ENCODE data around the gene CDKN2AIP.

CDKN2AIP gene

GRCh38 chr4:183403961-183404360, 40.5 kb upstream of the CDKN2AIP start:
- Histone ChIP-seq H3K4me3 (ENCODE audit: low read depth, low read length) (no peak overlapping the region), H3K27me3 (ENCODE audit: insufficient read depth, low read depth, severe bottlenecking) (no peaks in the 10 kb centered on the region), H3K36me3 (no peaks in the 10 kb centered on the region), H3K27ac (no peak overlapping the region), H3K9me3 (ENCODE audit: severe bottlenecking) (no peaks in the 10 kb centered on the region)
- TF ChIP-seq CTCF (IDR thresholded peaks at IDR 0.05; ENCODE audit: low read depth, low read length): no peak
- DNase-seq: no peak

- Histone ChIP-seq H3K27me3 (ENCODE audit: insufficient read depth, low read depth, severe bottlenecking) (no peaks in the 10 kb centered on the region), H3K4me3 (ENCODE audit: low read depth, low read length) (no peak overlapping the region), H3K27ac (no peak overlapping the region), H3K36me3 (no peaks in the 10 kb centered on the region), H3K9me3 (ENCODE audit: severe bottlenecking) (no peaks in the 10 kb centered on the region)
- no peak for TF ChIP-seq CTCF (IDR thresholded peaks at IDR 0.05; ENCODE audit: low read depth, low read length)
- no peak for DNase-seq
Measured at GRCh38 chr4:183405303-183405702, 39.1 kb upstream of the CDKN2AIP start.

GRCh38 chr4:183407128-183407585, 37.3 kb upstream of the CDKN2AIP start:
- H3K9me3 ChIP-seq (ENCODE audit: severe bottlenecking): no peaks in the 10 kb centered on the region
- H3K27ac ChIP-seq: peak overlapping the region; percentile 88
- H3K36me3 ChIP-seq: no peaks in the 10 kb centered on the region
- H3K27me3 ChIP-seq (ENCODE audit: insufficient read depth, low read depth, severe bottlenecking): no peaks in the 10 kb centered on the region
- DNase-seq: peak; percentile 94
- TF ChIP-seq CTCF (IDR thresholded peaks at IDR 0.05; ENCODE audit: low read depth, low read length): peak; percentile 94
- peak overlapping the region; percentile 62 for H3K4me3 ChIP-seq (ENCODE audit: low read depth, low read length)

- H3K27ac ChIP-seq: peak overlapping the region; percentile 88
- no peaks in the 10 kb centered on the region for H3K9me3 ChIP-seq (ENCODE audit: severe bottlenecking)
- TF ChIP-seq CTCF (IDR thresholded peaks at IDR 0.05; ENCODE audit: low read depth, low read length): no peak
- no peaks in the 10 kb centered on the region for H3K36me3 ChIP-seq
- no peaks in the 10 kb centered on the region for H3K27me3 ChIP-seq (ENCODE audit: insufficient read depth, low read depth, severe bottlenecking)
- DNase-seq: no peak
- H3K4me3 ChIP-seq (ENCODE audit: low read depth, low read length): peak overlapping the region; percentile 62
Measured at GRCh38 chr4:183407635-183408464, 36.6 kb upstream of the CDKN2AIP start.

- Histone ChIP-seq H3K27me3 (ENCODE audit: insufficient read depth, low read depth, severe bottlenecking) (no peaks in the 10 kb centered on the region), H3K36me3 (no peaks in the 10 kb centered on the region), H3K9me3 (ENCODE audit: severe bottlenecking) (no peaks in the 10 kb centered on the region), H3K4me3 (ENCODE audit: low read depth, low read length) (no peak overlapping the region), H3K27ac (no peak overlapping the region)
- TF ChIP-seq CTCF (IDR thresholded peaks at IDR 0.05; ENCODE audit: low read depth, low read length): no peak
- no peak for DNase-seq
Measured at GRCh38 chr4:183408796-183409195, 35.6 kb upstream of the CDKN2AIP start.

Measured in WERI-Rb-1 (cell line).